CMK (cell line): ENCODE data around the gene CSRNP3.

Experiments
- DNase-seq: peaks from one replicate; pipeline ENCODE4 v3.0.0-alpha.2; 2010; ENCODE audit warnings: low read depth

CSRNP3 gene

DNA sequence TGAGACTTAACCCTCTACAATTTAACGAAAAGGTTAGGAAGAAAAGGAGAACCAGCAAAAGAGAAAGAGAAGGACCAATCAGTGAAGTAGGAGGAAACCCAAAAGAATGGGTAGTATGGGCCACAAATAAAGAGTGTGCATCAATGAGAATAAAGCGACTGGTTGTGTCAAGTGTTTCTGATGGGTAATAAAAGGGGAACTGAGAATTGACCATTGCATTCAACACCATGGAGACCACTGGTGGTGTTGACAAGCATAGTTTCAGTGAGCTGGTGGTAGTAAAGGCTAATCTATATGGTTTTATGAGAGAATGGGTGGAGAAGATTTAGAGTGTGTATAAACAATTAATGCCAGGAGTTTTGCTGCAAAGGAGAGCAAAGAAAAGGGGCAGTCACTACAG, 75.4 kb downstream of the CSRNP3 start:
- DNase-seq, result no peak

DNA sequence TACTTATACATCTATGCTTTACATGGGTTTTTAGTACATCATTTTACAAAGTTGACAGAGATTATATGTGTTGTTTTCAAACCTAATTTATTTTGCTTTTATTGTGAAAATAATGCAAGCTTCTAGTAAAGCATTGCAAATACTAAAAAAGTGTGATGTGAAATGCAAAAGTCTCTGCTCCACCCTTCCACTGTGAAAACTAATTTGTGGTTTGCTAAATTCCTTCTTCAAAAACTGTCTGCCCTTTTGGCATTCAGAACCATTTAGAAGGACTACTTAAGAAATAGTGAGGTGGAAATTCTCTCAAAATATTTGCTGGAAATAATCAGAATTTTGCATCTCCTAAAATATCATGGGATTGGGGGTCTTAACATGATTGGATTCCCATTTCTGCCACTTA, 78.4 kb downstream of the CSRNP3 start:
- DNase-seq, result no peak

DNA sequence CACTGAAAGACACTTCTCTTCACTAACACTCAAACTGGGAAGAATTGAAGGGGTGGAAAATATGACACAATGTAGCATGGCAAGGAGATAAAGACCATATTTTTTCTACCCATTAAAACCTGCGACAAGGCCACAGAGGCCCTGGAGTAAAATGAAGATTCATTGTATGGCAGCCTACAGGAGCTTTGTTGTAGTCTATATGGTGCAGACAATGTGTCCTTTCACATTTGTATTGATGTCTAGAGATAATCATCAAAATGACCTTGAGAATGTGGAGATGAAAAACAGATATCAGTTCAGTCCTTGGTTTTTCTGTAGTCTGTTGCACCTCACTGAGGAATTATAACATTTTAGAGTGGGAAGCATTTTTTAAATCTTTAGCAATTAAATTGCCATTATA, 80.1 kb downstream of the CSRNP3 start:
- no peak for DNase-seq

DNA sequence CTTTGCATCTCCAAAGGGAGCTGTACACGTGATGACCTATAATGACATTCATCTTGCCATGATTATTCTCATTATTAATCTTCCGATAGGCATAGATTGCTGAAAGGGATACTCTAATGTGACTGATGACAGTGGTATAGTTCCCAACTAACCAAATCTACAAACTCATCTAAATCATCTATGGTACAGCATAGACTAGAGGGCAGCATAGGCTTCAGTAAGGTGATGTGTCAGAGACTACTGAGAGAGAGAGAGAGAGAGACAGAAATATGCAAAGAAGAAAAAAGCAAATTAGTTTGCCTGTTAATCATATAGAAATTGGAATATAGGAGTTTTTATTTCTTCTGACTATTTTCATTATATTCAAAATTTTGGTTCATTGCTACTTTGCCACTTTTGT, 89.3 kb downstream of the CSRNP3 start:
- no peak for DNase-seq

DNA sequence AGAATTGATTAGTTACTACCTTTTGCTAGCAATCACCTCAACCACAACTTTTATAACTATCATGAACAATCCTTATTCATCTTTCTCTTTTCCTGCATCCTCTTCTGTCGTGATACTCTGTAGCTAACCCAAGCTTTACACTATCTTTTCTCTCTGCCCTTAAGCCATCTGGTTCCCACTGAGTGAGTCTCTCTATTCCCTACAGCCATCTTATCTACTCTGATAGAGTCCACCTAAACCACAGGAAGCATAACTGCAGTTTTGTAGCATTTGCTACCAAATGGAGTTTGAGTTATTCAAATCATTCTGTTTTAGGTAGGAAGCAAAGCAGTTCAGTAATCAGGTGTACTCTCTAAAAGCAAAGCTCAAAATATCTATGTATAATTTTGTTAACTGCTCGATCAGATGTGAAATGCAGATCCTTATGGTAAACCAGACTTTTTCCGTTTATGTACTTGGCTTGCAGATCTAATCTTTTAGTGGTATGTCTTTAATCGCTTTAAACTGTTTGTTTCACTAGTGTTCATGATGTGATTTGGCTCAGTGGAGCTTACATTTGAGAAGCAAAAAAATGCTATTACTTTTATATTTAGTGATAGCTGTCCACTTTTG, 91.0 kb downstream of the CSRNP3 start:
- no peak for DNase-seq

DNA sequence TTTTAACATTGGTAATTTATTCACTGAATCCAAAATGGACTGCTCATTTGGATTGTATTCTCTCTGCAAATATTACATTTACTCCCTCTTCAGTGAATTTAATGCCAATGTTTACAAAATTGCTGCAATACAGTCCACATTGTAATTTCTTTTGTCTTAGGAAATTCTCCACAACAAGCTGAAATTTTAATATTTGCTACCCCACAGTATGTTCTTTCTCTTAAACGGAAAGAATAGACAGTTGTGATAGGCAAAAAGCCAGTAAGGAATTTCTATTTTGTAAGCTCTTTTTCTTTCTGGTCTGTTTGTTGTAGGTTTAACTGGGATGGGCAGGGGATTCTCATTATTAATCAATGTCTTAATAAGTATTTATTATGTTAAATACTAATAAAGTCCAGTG, 92.0 kb downstream of the CSRNP3 start:
- no peak for DNase-seq

DNA sequence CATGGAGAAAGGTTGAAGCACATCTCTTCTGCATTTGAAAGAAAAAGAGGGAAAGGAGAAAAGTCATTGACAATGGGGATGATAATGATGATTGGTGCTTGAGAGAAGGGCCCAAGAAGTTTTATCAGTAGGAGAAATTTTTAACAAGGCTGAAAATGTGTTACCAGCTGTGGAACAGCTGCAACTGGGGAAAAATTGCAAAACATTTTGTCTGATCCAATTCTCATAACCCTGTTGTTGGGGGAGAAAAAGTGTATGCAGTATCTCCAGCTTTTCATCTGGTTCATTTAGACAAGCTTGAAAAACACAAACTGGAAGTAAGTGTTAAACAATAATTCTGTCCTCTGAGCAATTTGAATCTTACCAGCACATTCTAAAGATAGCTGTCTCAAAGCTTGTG, 92.7 kb downstream of the CSRNP3 start:
- DNase-seq, result no peak

DNA sequence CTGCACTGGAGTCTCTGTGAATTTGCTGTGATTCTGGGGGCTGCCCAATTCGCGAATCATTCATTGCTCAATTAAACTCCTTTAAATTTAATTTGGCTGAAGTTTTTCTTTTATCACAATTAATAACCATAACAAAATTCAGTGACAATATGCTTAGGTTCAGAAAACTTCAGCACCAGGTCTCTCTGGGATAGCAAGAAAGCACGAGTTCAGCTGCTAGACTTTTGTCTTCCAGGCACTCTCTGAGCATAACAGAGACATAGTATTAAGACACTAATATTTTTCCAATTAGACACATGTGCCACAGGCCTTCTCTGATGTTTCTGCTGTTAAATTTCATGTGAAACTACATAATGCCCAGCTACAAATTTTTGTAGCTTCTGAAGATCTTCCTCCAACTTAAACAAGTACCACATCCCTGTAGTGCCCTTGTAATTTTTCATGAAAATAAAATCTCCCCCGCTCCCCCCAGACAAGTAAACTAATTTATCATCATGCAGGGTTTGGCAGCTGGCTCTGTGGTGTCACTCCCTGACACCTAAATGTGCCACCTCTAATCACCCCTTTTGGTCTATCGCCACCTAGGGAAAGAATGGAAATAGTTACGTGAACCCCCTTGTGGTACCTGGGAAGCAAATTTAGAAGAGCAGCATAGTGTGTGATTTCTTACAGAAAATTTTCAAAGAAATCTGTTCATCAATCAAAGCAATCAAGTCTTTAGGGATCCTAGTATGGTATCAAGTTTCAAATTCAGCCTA, 94.1 kb downstream of the CSRNP3 start:
- DNase-seq, result no peak

DNA sequence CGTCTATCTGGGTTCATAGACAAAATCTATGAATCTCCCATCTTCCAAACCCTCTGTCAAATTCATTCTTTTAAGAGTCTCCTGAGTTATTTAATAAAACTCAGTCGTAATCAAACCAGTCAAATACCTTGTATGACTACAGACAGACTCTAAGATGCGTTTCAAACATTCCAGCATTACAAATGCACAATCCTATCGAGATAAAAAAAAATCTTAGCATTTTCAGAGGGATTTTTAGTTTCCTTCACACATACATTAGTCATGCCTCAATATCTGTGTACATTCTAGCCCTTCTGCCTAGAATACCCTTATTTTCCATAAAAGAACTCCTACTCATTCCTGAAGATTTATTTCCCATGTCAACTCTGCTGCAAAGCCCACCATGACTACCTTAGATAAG, 96.5 kb downstream of the CSRNP3 start:
- DNase-seq, result no peak

DNA sequence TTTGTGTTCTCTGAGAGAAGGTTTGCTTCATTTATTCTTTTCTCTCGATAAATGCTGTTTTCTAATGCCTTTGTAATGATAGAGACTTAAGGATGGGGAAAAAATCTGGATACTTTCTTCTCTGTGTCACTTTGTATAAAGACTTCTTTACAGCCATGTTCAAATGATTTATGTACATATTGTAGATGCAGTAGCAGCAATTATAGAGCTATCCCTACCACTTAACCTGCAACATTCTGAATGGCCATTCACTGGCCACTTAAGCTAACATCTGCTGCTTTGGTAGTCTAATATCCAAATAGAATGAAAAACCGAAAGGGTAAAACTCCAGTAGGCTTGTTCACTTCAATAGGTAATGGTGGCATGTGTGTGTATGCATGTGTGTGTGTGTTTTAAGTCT, 97.8 kb downstream of the CSRNP3 start:
- no peak for DNase-seq

DNA sequence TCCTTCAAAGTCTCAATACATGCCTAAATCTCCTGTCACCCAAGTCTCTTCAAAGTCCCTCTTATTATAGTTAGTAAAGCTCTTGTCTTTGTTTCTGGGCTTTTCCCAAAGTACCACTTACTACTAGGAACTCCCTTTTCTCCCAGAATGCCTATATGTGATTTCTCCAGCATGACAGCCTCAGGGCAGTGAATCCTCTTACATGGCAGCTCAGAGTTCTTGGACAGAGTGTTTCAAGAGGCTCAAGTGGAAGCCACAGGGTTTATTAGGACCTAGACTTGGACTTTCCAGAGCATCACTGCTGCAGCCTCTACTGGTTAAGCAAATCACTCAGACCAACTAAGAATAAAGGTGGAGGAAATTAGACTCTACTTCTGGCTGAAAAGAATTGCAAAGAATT, 98.9 kb downstream of the CSRNP3 start:
- no peak for DNase-seq

DNA sequence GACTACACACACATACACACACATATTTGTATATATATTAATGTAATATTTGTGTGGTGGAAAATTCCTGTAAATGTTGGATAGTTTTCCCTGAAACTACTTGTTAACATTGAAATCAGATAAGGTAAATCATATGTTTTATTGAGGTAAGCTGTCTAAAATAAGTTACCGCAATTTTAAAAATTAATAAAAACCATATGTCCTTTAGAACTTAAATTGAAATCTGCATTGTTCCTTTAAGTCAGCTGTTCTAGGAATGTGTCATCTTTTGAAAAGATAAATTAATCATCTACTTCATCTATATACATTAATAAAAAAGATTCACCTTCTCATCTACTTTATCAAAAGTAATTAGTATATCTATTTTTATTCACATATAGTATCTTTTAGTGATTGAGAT, 102.0 kb downstream of the CSRNP3 start:
- DNase-seq, result no peak

DNA sequence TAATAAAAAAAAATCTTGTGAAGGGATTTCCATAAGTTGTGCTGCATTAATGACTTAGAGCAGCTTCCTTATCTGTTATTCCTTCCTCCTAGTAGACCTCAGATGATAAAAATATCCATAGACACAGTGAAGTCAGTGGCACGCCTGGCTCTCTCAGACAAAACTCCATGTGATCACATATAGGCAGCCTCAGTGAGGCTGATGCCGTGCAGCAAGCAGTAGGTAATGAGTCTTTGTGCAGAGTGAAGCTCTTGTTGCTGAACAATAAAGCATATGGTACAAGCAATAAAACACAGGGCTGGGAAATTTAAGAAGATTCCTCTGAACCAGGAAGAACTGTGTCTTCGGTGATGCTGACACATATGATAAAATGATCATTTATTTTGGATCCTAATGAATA, 102.7 kb downstream of the CSRNP3 start:
- no peak for DNase-seq

DNA sequence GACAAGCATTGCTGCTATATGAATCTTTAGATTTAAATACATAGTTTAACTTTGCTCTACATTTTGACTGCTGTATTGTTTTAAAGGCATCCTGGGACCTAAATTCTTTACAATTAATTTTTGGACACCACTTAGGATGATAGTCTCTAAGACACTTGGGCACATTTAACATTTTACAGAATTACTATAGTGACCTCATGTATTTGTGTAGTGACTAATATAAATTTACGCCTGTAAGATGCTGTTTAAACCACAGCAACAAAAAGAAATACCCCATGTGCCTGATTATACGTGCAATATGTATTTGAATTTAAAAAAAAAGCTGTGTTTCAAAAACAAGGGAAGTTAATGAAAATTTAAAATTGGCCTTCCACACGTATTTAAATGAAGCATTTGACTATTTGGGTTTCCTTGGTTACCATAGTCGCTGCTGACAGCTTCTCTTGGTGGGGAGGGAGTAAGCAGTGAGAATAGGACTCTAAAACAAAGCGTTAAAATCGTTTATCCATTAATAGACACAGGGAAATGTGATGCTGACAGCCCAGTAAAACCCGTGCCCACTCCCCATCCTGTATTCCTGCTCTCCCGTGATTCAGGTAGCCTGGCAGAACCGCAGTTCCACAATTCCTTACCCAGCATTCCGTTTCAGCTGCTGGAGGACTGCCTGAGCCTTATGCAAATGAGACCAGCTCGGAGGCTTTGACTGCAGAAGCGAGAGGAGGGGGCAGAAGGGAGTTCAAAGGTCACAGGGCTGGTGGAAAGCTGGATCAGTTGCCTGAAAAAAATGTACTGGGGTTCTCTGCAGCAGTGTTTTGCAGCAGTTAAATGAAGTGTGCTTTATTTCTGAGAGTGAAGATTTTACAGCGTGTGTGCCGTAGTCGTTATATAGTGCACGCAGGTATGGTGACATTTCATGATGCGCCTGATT, 104.3 kb downstream of the CSRNP3 start:
- DNase-seq, result no peak

DNA sequence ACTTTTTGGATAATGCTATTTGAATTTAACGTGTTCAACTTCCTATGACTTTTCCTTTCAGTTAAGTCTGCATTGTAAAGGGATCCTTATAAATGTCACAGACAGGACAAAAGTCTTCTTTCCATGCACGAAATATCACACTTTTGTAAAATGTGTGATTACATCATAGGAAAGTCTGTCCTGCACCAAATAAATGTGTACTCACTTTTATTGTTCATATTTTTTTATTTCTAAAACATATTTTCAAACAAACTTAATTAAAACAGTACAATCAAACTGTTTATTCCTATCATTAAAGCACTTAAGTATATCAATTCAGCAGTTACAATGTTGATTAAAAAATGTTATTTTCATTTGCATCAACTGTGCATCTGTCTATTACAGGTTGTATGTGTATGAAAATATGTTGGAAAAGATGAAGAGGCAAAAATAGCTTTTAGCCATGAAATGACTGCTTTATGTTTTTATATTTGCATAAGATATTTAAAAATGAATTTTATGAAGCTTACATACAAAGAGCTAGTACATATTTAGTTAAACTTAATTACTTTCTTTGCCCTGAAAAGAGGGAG, 105.6 kb downstream of the CSRNP3 start:
- no peak for DNase-seq

DNA sequence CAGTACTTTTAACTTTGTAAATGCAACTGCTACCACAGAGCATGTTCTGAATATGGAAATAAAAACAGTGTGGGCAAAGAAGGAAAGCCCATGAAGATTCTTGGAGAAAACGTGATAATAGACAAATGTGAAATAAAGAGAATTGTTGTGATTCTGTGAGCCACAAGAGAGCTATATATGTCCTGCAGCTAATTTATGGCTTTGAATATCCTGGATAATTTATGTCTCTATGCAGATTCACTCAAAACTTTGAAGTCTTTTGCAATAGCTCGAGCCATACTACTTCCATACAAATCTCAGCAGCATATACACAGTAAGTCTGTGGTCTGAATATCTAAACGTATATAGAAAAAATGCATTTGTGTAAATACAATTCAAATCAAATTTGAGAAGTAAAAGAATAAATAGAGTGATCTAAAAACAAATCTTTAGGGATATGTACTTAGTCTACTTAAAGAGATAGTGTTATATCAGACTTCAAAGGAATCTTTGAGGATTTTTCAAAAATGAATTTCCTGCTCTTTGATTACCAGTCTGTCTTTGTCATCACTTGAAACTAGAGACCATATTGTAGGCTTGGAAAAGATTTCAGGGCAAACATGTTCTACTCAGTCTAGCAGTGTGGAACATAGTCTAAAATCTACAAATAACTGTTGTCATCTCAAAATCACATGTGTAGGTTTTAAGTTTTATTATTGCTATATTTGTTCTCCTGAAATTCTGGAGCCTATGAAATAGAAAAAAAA, 107.1 kb downstream of the CSRNP3 start:
- DNase-seq, result no peak

DNA sequence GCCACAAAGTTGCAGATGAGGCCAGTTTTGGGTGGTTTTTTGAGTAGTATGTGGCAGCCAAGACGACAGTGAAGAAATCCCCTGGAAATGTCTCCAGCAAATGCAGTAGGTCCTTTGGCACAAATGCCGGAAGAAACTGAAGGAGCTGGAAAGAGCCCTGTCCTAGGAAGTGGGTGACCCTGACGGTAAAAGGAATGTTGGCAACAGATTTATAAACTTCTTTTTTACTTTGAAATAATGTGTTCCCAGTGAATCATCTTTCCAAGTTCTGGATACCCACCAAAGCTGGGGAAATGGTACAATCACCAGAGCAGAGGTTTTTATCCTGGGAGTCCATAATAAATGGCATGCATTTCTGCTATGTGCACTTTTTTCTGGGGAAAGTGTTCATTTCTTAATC, 112.9 kb downstream of the CSRNP3 start:
- DNase-seq, result no peak

DNA sequence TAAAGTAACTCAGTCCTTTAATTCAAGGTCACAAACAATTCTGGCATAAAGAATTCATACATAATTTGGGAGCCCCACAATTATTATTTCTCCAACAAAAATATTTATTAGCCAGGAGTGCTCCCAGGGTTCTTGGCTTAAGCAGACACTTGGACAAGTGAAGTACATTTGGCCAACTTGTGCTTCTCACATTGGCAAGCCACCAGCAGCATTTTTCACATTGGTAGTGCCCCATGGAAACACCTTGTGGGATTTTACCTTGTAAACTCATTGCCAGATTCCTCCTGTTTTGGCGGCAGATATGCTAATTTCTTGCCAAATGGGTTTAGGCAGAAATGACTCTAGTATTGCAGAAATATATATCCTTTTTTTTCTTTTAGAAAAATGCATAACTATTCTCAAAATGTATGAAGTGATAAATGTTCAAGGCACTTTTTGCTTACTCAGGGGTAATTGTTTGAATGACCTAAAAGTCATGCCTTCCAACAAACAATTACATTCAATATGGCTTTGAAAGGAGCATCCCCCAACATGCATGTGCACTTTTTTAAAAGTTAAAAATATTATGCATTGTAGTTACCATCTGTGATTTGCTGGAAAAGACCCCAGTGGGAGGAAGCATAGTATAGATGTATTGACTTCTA, 113.5 kb downstream of the CSRNP3 start:
- no peak for DNase-seq

DNA sequence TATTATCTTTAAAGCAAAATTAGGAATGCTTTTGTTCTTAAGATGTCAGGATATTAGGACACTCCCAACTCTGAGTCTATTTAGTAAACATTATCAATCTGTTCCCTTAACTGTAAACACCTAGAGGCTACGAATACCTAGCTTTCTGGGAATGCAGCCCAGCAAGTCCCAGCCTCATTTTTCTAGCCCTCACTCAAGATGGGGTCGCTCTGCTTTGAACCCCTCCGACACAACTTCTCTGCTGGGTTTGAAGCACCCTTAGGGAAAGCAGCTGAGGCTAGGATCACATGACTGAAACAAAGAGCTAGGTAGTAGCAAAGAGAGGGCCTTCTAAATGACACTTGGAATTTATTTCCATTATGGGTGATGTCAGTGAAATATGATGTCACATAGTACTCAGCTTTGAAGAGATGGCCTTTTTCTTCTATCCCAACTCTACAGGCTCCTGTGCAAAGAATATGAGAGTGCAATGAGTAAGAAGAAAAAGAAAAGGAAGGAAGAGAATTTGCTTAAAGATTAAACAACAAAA, 114.7 kb downstream of the CSRNP3 start:
- no peak for DNase-seq

DNA sequence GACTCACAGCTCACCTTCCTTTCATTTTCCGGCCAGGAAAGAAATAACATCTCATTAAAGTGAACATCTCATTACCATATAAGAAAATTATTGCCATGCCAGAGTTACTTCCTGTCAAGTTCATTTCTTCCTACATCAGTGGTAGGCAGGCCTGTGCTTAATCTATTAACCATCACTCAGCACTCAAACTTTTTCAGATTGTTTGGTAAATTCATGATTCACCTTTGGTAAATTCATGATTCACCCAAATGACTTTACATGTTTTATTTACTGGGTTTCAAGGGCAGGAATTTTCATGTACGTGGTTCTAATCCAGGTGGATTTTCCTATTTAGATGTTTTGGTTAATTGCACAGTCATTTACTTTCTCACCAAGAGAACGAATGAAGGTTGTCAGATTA, 116.5 kb downstream of the CSRNP3 start:
- no peak for DNase-seq

DNA sequence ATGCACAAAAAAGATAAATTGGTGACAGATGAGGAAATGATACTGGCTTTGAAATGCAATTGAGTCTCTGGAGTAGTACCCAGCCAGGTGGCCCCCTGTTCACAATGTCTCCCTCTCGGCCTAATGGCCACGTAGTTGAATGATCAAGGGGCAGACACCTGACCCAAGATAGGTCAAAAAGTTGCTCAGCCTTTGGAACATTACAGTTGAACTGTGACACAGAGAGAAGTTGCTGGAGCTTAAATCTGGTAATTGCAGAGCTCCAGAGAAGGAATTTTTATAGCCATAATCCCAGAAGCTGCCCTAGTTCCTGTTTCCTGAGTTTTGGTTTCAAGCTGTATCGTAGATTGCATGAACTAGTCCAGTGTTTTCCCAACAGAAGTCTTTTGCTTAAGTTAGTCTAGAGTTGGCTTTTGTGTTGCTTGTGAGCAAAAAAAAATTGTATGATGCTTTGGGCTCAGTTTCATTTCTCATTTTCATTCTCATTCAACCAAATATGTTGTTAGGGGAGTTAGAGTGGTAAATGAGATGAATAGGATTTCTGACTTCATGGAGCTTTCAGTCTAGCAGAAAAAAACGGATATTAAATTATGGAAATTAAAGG, 117.9 kb downstream of the CSRNP3 start:
- DNase-seq, result no peak
